ENCODE results near the gene MACC1.
"Not testable (repeated sequence)": the region's sequence is repeated elsewhere in the genome, so short reads cannot be mapped to it uniquely, and the experiment has no call there.

The MACC1 gene

DNA sequence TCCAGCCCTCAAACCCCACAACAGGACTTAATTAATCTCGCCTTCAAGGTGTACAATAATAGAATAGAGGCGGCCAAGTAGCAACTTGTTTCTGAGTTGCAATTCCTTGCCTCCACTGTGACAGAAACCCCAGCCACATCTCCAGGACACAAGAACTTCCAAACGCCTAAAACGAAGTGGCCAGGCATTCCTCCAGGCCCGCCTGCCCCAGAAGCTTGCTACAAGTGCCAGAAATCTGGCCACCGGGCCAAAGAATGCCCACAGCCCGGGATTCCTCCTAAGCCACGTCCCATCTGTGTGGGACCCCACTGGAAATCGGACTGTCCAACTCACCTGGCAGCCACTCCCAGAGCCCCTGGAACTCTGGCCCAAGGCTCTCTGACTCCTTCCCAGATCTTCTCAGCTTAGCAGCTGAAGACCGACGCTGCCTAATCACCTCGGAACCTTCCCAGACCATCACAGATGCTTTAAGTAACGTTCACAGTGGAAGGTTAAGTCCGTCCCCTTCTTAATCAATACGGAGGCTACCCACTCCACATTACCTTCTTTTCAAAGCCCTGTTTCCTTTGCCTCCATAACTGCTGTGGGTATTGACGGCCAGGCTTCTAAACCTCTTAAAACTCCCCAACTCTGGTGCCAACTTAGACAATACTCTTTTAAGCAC is 94.4 kb downstream of the MACC1 start:
- not testable (repeated sequence) for FAIRE-seq

DNA sequence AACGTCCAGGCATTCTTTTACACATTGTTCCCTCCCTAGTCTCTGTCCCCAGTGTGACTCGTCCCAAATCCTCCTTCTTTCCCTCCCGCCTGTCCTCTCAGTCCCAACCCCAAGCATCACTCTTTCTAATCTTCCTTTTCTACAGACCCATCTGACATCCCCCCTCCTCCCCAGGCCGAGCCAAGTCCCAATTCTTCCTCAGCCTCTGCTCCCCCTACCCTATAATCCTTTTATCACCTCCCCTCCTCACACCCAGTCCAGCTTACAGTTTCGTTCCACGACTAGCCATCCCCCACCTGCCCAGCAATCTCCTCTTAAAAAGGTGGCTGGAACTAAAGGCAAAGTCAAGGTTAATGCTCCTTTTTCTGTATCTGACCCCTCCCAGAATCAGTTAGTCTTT is 95.1 kb downstream of the MACC1 start:
- FAIRE-seq = no peak

GRCh38 chr7:20121404-20121803 is 95.8 kb downstream of the MACC1 start:
- no peak for FAIRE-seq

DNA sequence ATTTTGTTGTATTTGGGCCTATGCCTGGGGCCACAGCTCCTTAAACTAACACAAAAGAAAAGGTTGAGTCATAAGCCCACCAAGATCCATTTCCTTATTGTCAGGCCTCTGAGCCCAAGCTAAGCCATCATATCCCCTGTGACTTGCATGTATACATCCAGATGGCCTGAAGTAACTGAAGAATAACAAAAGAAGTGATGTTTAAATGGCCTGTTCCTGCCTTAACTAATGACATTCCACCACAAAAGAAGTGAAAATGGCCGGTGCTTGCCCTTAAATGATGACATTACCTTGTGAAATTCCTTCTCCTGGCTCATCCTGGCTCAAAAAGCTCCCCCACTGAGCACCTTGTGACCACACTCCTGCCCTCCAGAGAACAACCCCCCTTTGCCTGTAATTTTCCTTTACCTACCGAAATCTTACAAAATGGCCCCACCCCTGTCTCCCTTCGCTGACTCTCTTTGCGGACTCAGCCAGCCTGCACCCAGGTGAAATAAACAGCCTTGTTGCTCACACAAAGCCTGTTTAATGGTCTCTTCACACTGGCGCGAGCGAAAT is 96.5 kb downstream of the MACC1 start:
- not testable (repeated sequence) for FAIRE-seq

GRCh38 chr7:20116869-20117268 is 100.3 kb downstream of the MACC1 start:
- no peak for FAIRE-seq

GRCh38 chr7:20114468-20114867 is 102.7 kb downstream of the MACC1 start:
- no peak for FAIRE-seq

GRCh38 chr7:20113427-20114027 is 103.7 kb downstream of the MACC1 start:
- no peak for FAIRE-seq

DNA sequence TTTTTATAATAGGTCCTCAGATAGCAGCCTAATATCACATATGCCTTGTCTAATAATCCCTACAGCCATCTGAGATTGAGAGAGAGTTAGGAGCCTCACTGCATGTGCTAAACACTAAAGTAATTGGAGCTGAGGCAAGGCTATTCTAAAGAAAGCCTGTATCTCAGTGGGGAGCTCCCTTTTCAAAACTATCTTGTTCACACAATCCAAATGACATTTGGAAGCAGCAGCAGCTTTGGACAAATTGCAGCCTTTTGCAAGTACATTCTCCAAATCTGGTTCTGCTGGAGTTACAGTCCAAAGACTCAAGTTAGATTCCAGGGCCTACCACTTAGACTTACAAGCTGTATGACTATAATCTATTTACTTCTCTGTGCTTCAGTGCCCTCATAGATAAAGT is 104.5 kb downstream of the MACC1 start:
- no peak for FAIRE-seq

DNA sequence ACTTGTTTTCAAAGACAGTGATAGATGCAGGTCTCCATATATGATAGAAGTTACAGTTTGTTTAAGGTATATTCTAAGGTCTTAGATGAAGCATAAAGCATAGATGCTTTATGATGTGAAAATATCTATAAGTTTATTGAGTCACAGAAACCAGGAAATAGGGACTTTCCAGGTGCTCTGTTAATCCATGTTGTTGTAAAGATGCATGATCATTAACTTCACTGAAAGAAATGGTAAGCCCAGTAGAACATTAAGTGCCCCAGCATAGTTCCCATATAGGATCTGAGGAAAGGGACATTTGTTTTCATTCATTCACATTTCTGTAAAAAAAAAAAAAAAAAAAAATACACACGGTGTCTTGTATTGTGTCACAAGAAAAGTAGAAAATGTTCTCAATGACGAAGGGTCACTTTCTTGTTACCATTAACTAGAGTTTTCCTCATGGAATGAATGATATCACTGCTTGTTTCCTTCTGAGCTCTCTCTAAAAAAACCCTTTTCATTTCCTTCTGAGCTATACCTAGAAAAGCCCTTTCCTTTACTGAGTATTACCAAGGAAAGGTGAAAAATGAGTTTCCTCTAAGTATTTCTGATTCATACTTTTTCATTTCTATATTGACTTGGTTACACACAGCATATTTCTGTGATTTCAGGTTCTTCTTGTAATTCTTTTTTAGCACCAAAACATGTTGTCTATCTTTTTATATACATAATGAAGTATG is 105.2 kb downstream of the MACC1 start:
- FAIRE-seq = no peak

DNA sequence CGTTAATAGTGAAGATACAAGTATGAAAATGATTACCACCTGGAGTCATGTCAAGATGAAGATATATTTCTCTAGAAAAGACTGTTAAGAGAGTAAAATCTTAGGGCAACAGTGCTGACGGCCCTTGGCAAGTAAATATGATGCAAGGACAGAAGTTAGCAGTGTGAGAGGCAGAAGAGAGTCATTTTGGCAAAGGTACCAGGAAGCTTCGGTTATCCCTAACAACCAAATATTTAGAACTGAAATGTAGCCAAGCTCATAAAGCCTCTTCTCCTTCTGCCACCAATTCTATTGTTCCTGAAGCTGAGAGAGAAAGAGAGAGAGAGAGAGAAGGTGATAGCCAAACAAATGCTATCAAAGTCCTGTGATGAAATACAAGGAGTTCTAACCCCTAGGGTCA is 109.6 kb downstream of the MACC1 start:
- no peak for FAIRE-seq

- no peak for FAIRE-seq
These were observed 112.5 kb downstream of the MACC1 start for GRCh38 chr7:20104696-20105095.

DNA sequence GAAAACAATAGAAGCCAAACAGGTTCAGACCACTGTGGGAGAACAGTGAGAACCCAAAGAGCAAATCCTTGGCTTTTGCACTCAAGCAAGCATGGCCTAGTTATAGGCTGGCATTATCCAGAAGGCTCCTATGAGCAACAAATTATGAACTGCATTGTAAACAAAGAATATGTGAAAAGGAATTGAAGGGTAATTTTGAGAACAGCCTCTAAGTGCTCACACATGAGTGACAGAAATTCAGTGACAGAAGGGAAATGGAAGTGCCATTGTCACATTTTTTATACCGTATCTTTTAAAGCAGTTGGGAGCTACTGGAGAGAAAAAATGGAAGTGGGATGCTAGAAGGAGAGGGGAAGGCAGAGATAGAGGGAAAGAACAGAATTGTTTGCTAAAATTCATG is 114.2 kb downstream of the MACC1 start:
- no peak for FAIRE-seq

DNA sequence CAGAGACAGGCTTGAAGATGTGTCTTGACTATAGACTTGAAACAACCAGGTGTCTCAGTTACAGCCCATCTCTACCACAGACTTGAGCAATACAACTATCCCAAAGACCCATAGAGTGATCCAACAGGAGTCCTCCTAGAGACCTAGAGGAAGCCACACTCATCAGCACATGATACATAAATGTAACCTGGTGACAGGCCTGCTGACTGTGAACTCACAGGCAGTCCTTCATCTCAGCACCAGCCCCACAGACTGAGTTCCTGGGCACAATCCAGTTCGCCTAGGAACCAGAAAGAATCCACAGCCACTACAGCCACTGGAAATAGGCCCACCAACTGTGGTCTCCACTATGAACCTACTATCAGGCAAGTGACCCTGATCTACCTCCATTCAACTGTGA is 121.3 kb downstream of the MACC1 start:
- FAIRE-seq = no peak

GRCh38 chr7:20095436-20095835 is 121.7 kb downstream of the MACC1 start:
- no peak for FAIRE-seq

- FAIRE-seq = no peak
These were observed 127.8 kb downstream of the MACC1 start for GRCh38 chr7:20089431-20089830.

DNA sequence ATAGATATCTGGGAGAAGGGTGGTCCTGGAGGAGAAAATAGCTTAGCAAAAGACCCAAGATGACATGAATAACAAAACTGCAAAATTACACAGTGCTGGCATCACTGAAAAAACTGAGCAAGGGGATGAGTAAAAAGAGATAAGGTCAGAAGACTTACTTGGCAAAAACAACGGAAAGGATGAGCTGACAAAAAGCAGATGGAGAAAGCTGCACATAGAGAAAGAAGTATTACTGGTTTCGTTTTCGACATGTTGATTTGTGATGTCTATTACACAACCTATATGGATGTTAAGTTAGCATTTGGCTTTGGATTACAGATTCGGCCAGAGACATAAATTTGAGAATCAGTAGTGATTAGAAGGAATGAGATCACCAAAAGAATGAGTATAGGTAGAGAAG is 132.1 kb downstream of the MACC1 start:
- FAIRE-seq = no peak
